Mesenchymal stem cell (in vitro differentiated cells and primary cell): Measurements from ENCODE around the gene TUT4.

Source experiments
- DNase-seq: peaks from one replicate; pipeline ENCODE4 v3.0.0-alpha.2; 2013
- H2AFZ ChIP-seq: one replicate; pipeline ENCODE4 v1.6.1; 2013; ENCODE audit warnings: low read depth, mild to moderate bottlenecking, control low read depth, inconsistent platforms, low read length, moderate library complexity
- H2AK5ac ChIP-seq: 2 replicates; pipeline ENCODE4 v1.6.1; 2013; ENCODE audit warnings: low read length, moderate library complexity, mild to moderate bottlenecking, inconsistent platforms; ENCODE audit not compliant: severe bottlenecking
- H2BK120ac ChIP-seq: one replicate; pipeline ENCODE4 v1.6.1; 2013; ENCODE audit warnings: low read depth, mild to moderate bottlenecking, inconsistent platforms, low read length, moderate library complexity
- H2BK12ac ChIP-seq, 2 experiments: one replicate each; pipeline ENCODE4 v1.6.1; 2013; ENCODE audit warnings: inconsistent platforms in 2 of 2, low read length in 2 of 2, mild to moderate bottlenecking in 2 of 2, moderate library complexity in 2 of 2, control low read depth in 1 of 2
- H2BK15ac ChIP-seq: one replicate; pipeline ENCODE4 v1.6.1; 2013; ENCODE audit warnings: mild to moderate bottlenecking, low read depth, inconsistent platforms; ENCODE audit not compliant: poor library complexity, severe bottlenecking
- H2BK5ac ChIP-seq: 2 replicates; pipeline ENCODE4 v1.6.1; 2013; ENCODE audit warnings: low read depth, mild to moderate bottlenecking, low read length, control low read depth, inconsistent platforms; ENCODE audit not compliant: poor library complexity, severe bottlenecking
- H3K14ac ChIP-seq, 2 experiments: one replicate each; pipeline ENCODE4 v1.6.1; 2013; ENCODE audit warnings: inconsistent platforms in 2 of 2, low read length in 2 of 2, control low read depth in 1 of 2, mild to moderate bottlenecking in 1 of 2, moderate library complexity in 1 of 2
- H3K18ac ChIP-seq, 2 experiments: one replicate each; pipeline ENCODE4 v1.6.1; 2013; ENCODE audit warnings: inconsistent platforms in 2 of 2, low read length in 2 of 2, control low read depth in 1 of 2, low read depth in 1 of 2, mild to moderate bottlenecking in 1 of 2
- H3K23ac ChIP-seq, 2 experiments: one replicate each; pipeline ENCODE4 v1.6.1; 2013; ENCODE audit warnings: inconsistent platforms in 2 of 2, low read length in 2 of 2, mild to moderate bottlenecking in 2 of 2, moderate library complexity in 2 of 2, control low read depth in 1 of 2
- H3K27ac ChIP-seq: 2 replicates; pipeline ENCODE4 v1.5.1; 2013; ENCODE audit warnings: mild to moderate bottlenecking, moderate library complexity, low read length, control low read depth, inconsistent platforms; ENCODE audit not compliant: poor library complexity, severe bottlenecking
- H3K27me3 ChIP-seq, 2 experiments: 2 replicates each; pipeline versions ENCODE4 v1.6.1 to v1.7.0; 2013; ENCODE audit warnings: low read length in 2 of 2, mild to moderate bottlenecking in 2 of 2, moderate library complexity in 2 of 2, control low read depth in 1 of 2, inconsistent platforms in 1 of 2; ENCODE audit not compliant: control insufficient read depth in 1 of 2, insufficient read depth in 1 of 2
- H3K36me3 ChIP-seq, 2 experiments: 2 replicates each; pipeline versions ENCODE4 v1.6.1 to v1.7.0; 2013; ENCODE audit warnings: low read length in 2 of 2, control low read depth in 1 of 2, inconsistent platforms in 1 of 2, low read depth in 1 of 2, mild to moderate bottlenecking in 1 of 2; ENCODE audit not compliant: insufficient read depth in 2 of 2, control insufficient read depth in 1 of 2
- H3K4ac ChIP-seq, 2 experiments: one replicate each; pipeline ENCODE4 v1.6.1; 2013; ENCODE audit warnings: inconsistent platforms in 2 of 2, low read length in 2 of 2, mild to moderate bottlenecking in 2 of 2, moderate library complexity in 2 of 2, control low read depth in 1 of 2, low read depth in 1 of 2
- H3K4me1 ChIP-seq: 2 replicates; pipeline ENCODE4 v1.6.1; 2013; ENCODE audit warnings: low read depth, low read length, control low read depth; ENCODE audit not compliant: control insufficient read depth, insufficient read depth
- H3K4me2 ChIP-seq: 2 replicates; pipeline ENCODE4 v1.6.1; 2013; ENCODE audit warnings: low read length, mild to moderate bottlenecking, inconsistent platforms; ENCODE audit not compliant: poor library complexity, severe bottlenecking
- H3K4me3 ChIP-seq, 2 experiments: 2 replicates each; pipeline versions ENCODE4 v1.5.1 to v1.7.0; 2013; ENCODE audit warnings: low read length in 2 of 2, mild to moderate bottlenecking in 2 of 2, control low read depth in 1 of 2, low read depth in 1 of 2; ENCODE audit not compliant: insufficient read depth in 1 of 2
- H3K79me1 ChIP-seq: replicated peaks from 2 replicates; pipeline ENCODE4 v1.6.1; 2013; ENCODE audit warnings: mild to moderate bottlenecking, control low read depth, low read length, inconsistent platforms; ENCODE audit not compliant: poor library complexity, severe bottlenecking
- H3K9ac ChIP-seq: 2 replicates; pipeline ENCODE4 v1.7.0; 2013; ENCODE audit warnings: mild to moderate bottlenecking, low read length, moderate library complexity
- H3K9me3 ChIP-seq: 2 replicates; pipeline ENCODE4 v1.7.0; 2013; ENCODE audit warnings: mild to moderate bottlenecking, low read length; ENCODE audit not compliant: control insufficient read depth
- H4K8ac ChIP-seq: one replicate; pipeline ENCODE4 v1.6.1; 2013; ENCODE audit warnings: inconsistent platforms, mild to moderate bottlenecking, low read length, moderate library complexity
- H4K91ac ChIP-seq: one replicate; pipeline ENCODE4 v1.6.1; 2013; ENCODE audit warnings: mild to moderate bottlenecking, low read length, inconsistent platforms
- WGBS: methylation state at CpG from one replicate; pipeline ENCODE4 v1.1.7; 2013; ENCODE audit warnings: mixed read lengths; 5-methylcytosine and 5-hydroxymethylcytosine counted together

The TUT4 gene

DNA sequence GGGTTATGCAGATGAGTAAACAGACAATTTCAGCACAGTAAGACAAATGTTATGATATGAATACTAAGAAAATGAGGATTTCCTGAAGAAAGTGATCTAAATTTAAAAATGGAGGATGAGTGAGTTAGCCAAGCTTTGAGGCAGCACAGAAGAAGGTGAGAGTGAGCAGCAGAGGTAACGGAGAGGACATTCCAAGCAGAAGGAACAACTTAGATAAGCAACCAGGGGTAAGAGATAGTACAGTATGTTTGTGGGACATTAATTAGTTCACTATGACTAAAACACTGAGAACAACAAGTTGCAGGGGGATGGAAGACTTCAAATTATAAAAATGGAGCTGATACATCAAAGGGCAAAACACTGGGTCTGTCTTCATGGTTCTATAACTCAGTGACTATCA, 125.7 kb downstream of the TUT4 start:
- Histone ChIP-seq H2AK5ac (no peak overlapping the region), H3K4ac (no peak overlapping the region), H3K27me3 (no peaks in the 10 kb centered on the region), H3K79me1 (peaks cover 8% of the 10 kb centered on the region), H3K14ac (no peak overlapping the region), H2BK12ac (no peak overlapping the region), H3K9ac (no peak overlapping the region), H3K27ac (no peak overlapping the region), H3K9me3 (no peaks in the 10 kb centered on the region), H3K4me2 (no peak overlapping the region), H3K4me1 (no peaks in the 10 kb centered on the region), H3K23ac (no peak overlapping the region), H2BK15ac (no peak overlapping the region), H2BK120ac (no peak overlapping the region), H4K8ac (no peak overlapping the region), H4K91ac (no peak overlapping the region), H2AFZ (no peak overlapping the region), H3K36me3 (peaks cover 17 to 51% of the 10 kb centered on the region in 2 experiments), H2BK5ac (no peak overlapping the region), H3K4me3 (no peak overlapping the region), H3K18ac (no peak overlapping the region)
- 100% methylated on average over 1 of the region's 1 CpG for WGBS
- no peak for DNase-seq

DNA sequence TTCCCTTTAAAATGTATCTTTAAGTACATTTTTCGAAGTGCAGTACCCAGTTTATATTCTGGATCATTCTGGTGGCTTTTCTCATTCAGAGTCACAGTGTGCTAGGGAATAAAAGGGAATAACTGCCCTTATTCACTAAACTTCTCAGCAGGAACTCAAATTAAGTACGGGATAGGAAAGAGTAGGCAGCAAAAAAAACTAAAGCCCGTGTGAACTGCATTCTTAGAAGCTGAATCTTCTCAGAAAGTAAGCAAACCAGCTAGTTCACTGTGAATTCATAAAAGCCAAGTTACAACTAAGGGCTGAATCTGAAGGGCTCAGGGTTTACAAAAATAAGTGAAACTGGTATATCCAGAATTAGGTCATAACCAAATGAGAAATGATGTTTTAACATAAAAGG, 126.5 kb downstream of the TUT4 start:
- Histone ChIP-seq H2BK12ac (no peak overlapping the region), H3K4me1 (no peaks in the 10 kb centered on the region), H3K4me2 (no peak overlapping the region), H3K14ac (no peak overlapping the region), H3K27me3 (no peaks in the 10 kb centered on the region), H2AFZ (no peak overlapping the region), H3K4ac (no peak overlapping the region), H4K8ac (no peak overlapping the region), H3K36me3 (peaks cover 17 to 52% of the 10 kb centered on the region in 2 experiments), H3K27ac (no peak overlapping the region), H3K9ac (no peak overlapping the region), H3K18ac (no peak overlapping the region), H3K23ac (no peak overlapping the region), H2BK15ac (no peak overlapping the region), H3K4me3 (no peak overlapping the region), H3K79me1 (peaks cover 9% of the 10 kb centered on the region), H2BK120ac (no peak overlapping the region), H2AK5ac (no peak overlapping the region), H4K91ac (no peak overlapping the region), H3K9me3 (no peaks in the 10 kb centered on the region), H2BK5ac (no peak overlapping the region)
- DNase-seq = peak; percentile 40
- WGBS = 37% methylated on average over 2 of the region's 3 CpGs

DNA sequence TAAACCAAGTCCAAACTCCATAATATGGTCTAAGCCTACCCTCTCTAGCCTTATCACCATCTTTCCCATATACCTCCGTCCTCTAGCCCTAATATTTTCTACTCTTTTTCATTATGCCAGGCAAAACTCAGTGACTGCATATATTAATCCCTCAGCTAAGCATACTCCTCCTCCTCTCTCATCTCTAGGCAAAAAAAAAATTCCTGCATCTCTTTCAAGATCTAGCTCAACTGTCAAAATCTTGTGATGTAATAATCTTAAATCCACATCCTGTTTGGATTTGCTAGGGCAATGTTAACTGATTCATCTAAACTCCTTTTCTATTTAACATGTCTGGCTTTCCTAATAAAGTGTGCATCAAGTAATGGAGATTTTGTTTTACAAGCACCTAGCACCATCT, 128.1 kb downstream of the TUT4 start:
- Histone ChIP-seq H2AK5ac (no peak overlapping the region), H2BK120ac (no peak overlapping the region), H3K14ac (no peak overlapping the region), H2BK5ac (no peak overlapping the region), H4K8ac (no peak overlapping the region), H2BK15ac (no peak overlapping the region), H3K4me2 (no peak overlapping the region), H4K91ac (no peak overlapping the region), H3K4ac (no peak overlapping the region), H3K9ac (no peak overlapping the region), H3K79me1 (peaks cover 6% of the 10 kb centered on the region), H2BK12ac (no peak overlapping the region), H3K23ac (no peak overlapping the region), H3K4me1 (no peaks in the 10 kb centered on the region), H3K27me3 (no peaks in the 10 kb centered on the region), H2AFZ (no peak overlapping the region), H3K4me3 (no peak overlapping the region), H3K36me3 (peaks cover 9 to 54% of the 10 kb centered on the region in 2 experiments), H3K27ac (no peak overlapping the region), H3K9me3 (no peaks in the 10 kb centered on the region), H3K18ac (no peak overlapping the region)
- WGBS = 95% methylated on average over 1 of the region's 1 CpG
- peak; percentile 33 for DNase-seq

DNA sequence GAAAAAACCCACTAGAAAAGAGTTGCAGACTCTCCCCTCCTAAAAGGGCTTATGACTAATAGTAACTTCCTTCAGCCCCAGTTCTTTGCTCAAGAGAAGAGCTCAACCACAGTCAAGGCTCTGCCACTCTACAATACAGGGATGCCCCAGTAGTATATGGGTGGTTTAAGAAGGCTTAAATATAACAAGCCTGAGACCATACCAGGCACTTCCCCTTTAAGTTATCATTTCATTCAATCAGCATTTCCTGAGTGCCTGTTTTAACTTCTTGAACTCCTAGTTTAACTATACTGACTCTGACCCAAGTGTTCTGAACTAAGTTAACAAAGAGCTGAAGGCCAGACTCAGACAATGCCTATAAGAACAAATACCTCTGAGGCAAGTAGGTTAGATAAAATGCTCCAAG, 128.7 kb downstream of the TUT4 start:
- peak; percentile 43 for DNase-seq
- Histone ChIP-seq H4K8ac (no peak overlapping the region), H3K4me3 (no peak overlapping the region), H3K18ac (no peak overlapping the region), H2BK5ac (no peak overlapping the region), H2BK12ac (no peak overlapping the region), H3K14ac (no peak overlapping the region), H3K27ac (no peak overlapping the region), H3K9ac (no peak overlapping the region), H2BK15ac (no peak overlapping the region), H2AFZ (no peak overlapping the region), H4K91ac (no peak overlapping the region), H3K4ac (no peak overlapping the region), H3K23ac (no peak overlapping the region), H3K9me3 (no peaks in the 10 kb centered on the region), H3K36me3 (peaks cover 8 to 57% of the 10 kb centered on the region in 2 experiments), H3K27me3 (no peaks in the 10 kb centered on the region), H3K79me1 (peaks cover 5% of the 10 kb centered on the region), H3K4me1 (no peaks in the 10 kb centered on the region), H2BK120ac (no peak overlapping the region), H3K4me2 (no peak overlapping the region), H2AK5ac (no peak overlapping the region)
